GM21515 (cell line): ENCODE data around the gene PPP1R8.

Experiments used
- ATAC-seq: cut with Tn5 transposase; IDR thresholded peaks from one replicate; pipeline ENCODE4 v1.9.1; 2021; ENCODE audit not compliant: unreplicated experiment

Gene PPP1R8

DNA sequence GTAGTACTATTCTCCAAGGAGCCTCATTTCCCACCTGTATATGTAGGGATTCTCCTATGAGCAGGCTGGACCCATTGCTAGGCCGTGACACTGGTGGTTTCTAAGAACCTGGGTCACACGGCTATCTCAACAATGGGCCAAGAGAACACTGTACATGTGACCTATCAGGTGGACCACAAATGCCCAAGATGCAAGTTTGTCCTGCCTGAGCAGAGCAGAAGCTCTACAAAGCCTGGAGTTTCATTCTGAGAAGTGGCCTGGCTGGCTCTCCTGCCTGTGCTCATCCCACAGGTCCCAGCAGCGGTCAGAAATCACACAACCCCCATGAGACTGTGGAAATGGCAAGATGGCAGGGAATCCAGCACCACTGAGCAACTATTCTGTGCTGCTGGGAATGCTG is 58.9 kb downstream of the PPP1R8 start:
- no peak for ATAC-seq

DNA sequence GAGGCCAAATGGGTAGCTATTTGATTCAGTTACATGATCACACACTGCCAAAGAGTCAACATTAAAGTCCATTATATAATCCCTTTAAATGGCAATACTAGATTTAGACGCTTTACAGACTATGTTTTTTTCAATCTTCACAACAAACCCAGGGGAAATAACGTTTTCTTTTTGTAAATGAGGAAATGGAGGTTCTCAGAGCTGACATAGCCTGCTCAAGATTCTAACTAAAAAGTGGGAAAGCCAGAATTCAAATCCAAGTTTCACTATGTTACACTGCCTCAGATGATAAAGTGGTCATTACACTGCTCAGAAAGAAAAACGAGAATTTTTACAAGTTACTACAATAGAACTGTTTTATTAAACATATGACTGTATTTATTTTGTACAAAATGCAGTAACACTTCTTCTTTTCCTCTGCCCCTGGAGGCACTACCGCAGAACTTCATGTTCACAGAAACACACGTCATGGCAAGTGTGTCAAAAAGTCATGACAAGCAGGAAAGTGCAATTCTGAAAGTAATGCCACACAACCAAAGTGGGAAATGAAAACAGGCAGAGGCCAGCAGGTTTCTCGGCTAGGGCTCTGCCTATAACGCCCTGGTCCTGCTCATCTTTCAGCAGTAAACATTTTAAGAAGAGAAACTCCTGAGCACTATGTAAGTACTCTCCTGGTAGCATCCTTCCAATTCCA is 60.8 kb downstream of the PPP1R8 start:
- ATAC-seq, result no peak

DNA sequence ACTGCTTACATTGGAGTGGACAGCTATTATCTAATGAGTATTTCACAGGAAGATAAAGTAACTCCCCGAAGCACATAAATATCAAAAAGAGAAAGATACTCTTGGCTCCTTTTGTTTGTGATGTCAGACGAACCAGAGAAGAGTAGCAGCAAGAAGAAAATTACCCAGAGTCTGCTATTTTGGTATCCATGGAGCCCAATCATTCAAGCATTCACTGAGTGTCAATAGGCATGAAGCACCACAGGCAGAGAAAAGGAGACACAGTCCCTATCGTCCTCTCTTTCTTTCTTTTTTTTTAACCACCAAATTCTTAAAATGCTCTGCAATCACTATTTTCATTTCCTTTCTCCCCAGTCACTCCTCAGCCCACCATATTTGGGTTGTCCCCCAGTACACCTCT is 63.9 kb downstream of the PPP1R8 start:
- ATAC-seq, result no peak
